Measurements from ENCODE around the gene VPS51. TPM values are rescaled to one million over a fixed set of nuclear protein-coding genes. Genes with fewer than 3 reads are reported as not detected.

The VPS51 gene
- total and polyA plus RNA-seq, 2 of the 4 experiments (the other 2 are of a cell fraction) = 56.3 to 113 TPM

GRCh38 chr11:65055538-65055937, 40.5 kb upstream of the VPS51 start:
- Histone ChIP-seq H2BK5ac (ENCODE audit: low read depth, low read length, poor library complexity, severe bottlenecking) (no peak overlapping the region), H3K4me2 (ENCODE audit: low read depth, low read length) (no peak overlapping the region), H3K56ac (ENCODE audit: extremely low read depth, insufficient read depth, low read length) (no peak overlapping the region), H2BK120ac (ENCODE audit: low read depth, low read length) (no peak overlapping the region), H3K4ac (ENCODE audit: low read depth, low read length) (no peak overlapping the region), H2AK5ac (ENCODE audit: low read depth, low read length) (no peak overlapping the region), H3K79me1 (ENCODE audit: low read depth in 1 of 2, low read length in 2 of 2) (no peaks in the 10 kb centered on the region), H3K4me3 (ENCODE audit: insufficient read depth, low read depth, low read length) (no peak overlapping the region), H2BK20ac (ENCODE audit: low read depth, low read length) (no peak overlapping the region), H3K9me1 (ENCODE audit: insufficient read depth, low read length) (peaks cover 5% of the 10 kb centered on the region; the same call in 1 of the 2 replicates), H2BK15ac (ENCODE audit: low read depth, low read length) (no peak overlapping the region), H3K27me3 (ENCODE audit: control insufficient read depth, insufficient read depth, low read length) (peaks cover 24% of the 10 kb centered on the region; the same call in 1 of the 2 replicates), H2AFZ (replicated peaks; ENCODE audit: low read length, poor library complexity) (no peak overlapping the region), H4K20me1 (ENCODE audit: insufficient read depth, low read length) (no peaks in the 10 kb centered on the region), H4K5ac (ENCODE audit: low read depth, low read length) (no peak overlapping the region), H2AK9ac (replicated peaks; ENCODE audit: low read depth, low read length, poor library complexity) (no peak overlapping the region), H3K9me3 (ENCODE audit: control insufficient read depth, insufficient read depth, low read length) (no peaks in the 10 kb centered on the region), H3K27ac (ENCODE audit: insufficient read depth, low read length) (no peak overlapping the region), H3K4me1 (ENCODE audit: control insufficient read depth, insufficient read depth, low read length) (no peaks in the 10 kb centered on the region), H4K91ac (ENCODE audit: insufficient read depth, low read depth, low read length) (no peak overlapping the region), H3K36me3 (ENCODE audit: control insufficient read depth, insufficient read depth, low read length) (no peaks in the 10 kb centered on the region), H3K14ac (replicated peaks; ENCODE audit: low read depth, low read length) (no peak overlapping the region), H3K23ac (ENCODE audit: low read depth, low read length) (no peak overlapping the region), H4K8ac (ENCODE audit: low read depth in 2 of 2, low read length in 2 of 2) (no peak overlapping the region), H3K9ac (ENCODE audit: low read depth, low read length) (no peak overlapping the region), H3K18ac (ENCODE audit: low read depth, low read length) (no peak overlapping the region)
- ATAC-seq (ENCODE audit: low read depth) (no peak), DNase-seq (no peak)
- TF ChIP-seq BHLHE40 (IDR thresholded peaks at IDR 0.05; ENCODE audit: low read depth, low read length) = no peak
- no peak for TF ChIP-seq MAFK (IDR thresholded peaks at IDR 0.05; ENCODE audit: low read depth, low read length)
- TF ChIP-seq RAD21 (IDR thresholded peaks at IDR 0.05; ENCODE audit: low read length) = no peak
- TF ChIP-seq, protein P1, sequence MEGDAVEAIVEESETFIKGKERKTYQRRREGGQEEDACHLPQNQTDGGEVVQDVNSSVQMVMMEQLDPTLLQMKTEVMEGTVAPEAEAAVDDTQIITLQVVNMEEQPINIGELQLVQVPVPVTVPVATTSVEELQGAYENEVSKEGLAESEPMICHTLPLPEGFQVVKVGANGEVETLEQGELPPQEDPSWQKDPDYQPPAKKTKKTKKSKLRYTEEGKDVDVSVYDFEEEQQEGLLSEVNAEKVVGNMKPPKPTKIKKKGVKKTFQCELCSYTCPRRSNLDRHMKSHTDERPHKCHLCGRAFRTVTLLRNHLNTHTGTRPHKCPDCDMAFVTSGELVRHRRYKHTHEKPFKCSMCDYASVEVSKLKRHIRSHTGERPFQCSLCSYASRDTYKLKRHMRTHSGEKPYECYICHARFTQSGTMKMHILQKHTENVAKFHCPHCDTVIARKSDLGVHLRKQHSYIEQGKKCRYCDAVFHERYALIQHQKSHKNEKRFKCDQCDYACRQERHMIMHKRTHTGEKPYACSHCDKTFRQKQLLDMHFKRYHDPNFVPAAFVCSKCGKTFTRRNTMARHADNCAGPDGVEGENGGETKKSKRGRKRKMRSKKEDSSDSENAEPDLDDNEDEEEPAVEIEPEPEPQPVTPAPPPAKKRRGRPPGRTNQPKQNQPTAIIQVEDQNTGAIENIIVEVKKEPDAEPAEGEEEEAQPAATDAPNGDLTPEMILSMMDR (conservative IDR thresholded peaks at IDR 0.05; ENCODE audit: low read depth, low read length) = no peak
- no peak for TF ChIP-seq SMC3 (IDR thresholded peaks at IDR 0.05; ENCODE audit: low read depth, low read length)
- no peak for TF ChIP-seq RFX5 (IDR thresholded peaks at IDR 0.05; ENCODE audit: low read depth, low read length)
- TF ChIP-seq POLR2A (IDR thresholded peaks at IDR 0.05; ENCODE audit: low read depth, low read length) = no peak
- no peak for TF ChIP-seq MXI1 (IDR thresholded peaks at IDR 0.05; ENCODE audit: borderline replicate concordance, low read depth, low read length)
- no peak for TF ChIP-seq CEBPB (IDR thresholded peaks at IDR 0.05; ENCODE audit: low read depth, low read length)
- no peak for TF ChIP-seq RCOR1 (IDR thresholded peaks at IDR 0.05; ENCODE audit: insufficient replicate concordance, low read length)
- TF ChIP-seq MAZ (IDR thresholded peaks at IDR 0.05; ENCODE audit: borderline replicate concordance, low read depth, low read length) = no peak
- intact Hi-C loops (cut with micrococcal nuclease) (no loop called here), dilution Hi-C loops (cut with HindIII; ENCODE audit: low sequenced_read_pairs, unreplicated experiment) (no loop called here), in situ Hi-C loops (cut with MboI; ENCODE audit: low sequenced_read_pairs) (no loop called here)
- ChIA-PET CTCF (no interaction called here), POLR2A (ENCODE audit: unreplicated experiment) (no interaction called here)
- WGBS, 2 experiments (ENCODE audit: extremely low coverage in 2 of 2, insufficient read length in 1 of 2) = no CpG with 5 or more reads among the region's 1 CpG
- no TSS peak for BruUV-seq (replicated peaks)

Data from IMR-90 (cell line).